Activated CD8-positive, alpha-beta T cell treated with anti-CD3 and anti-CD28 coated beads for 36 hours (primary cell): ENCODE measurements around the gene RPL22. TPM values are rescaled to one million over a fixed set of nuclear protein-coding genes. Genes with fewer than 3 reads are reported as not detected.

Source experiments
- ATAC-seq: fragments of 200-7000 bp; cut with Tn5 transposase; one replicate; pipeline ENCODE4 v1.10.0; 2021; ENCODE audit warnings: mild to moderate bottlenecking, moderate library complexity
- CTCF ChIA-PET: fragments of 350-600 bp; sonication (Branson Sonifier 250); formaldehyde crosslinking; loops from one replicate; lab custom pipeline; 2021; ENCODE audit warnings: antibody characterized with exemption; lab: Charles Lee
- POLR2A ChIA-PET: fragments of 350-600 bp; sonication (Branson Sonifier 250); formaldehyde crosslinking; loops from one replicate; lab custom pipeline; 2021; ENCODE audit warnings: antibody characterized with exemption; lab: Charles Lee
- DNase-seq: peaks from one replicate; pipeline ENCODE4 v3.0.0-alpha.2; 2020
- H3K27ac Mint-ChIP-seq: one replicate; pipeline ENCODE4 v1.8.0; 2021; ENCODE audit warnings: mild to moderate bottlenecking, mixed read lengths
- H3K27me3 Mint-ChIP-seq: one replicate; pipeline ENCODE4 v1.8.0; 2021; ENCODE audit warnings: mixed read lengths
- H3K36me3 Mint-ChIP-seq: one replicate; pipeline ENCODE4 v1.8.0; 2021; ENCODE audit warnings: low read depth, mixed read lengths
- H3K4me1 Mint-ChIP-seq: one replicate; pipeline ENCODE4 v1.8.0; 2021; ENCODE audit warnings: low read depth, mixed read lengths
- H3K4me3 Mint-ChIP-seq: one replicate; pipeline ENCODE4 v1.8.0; 2021; ENCODE audit warnings: mild to moderate bottlenecking, moderate library complexity, mixed read lengths
- H3K9me3 Mint-ChIP-seq: one replicate; pipeline ENCODE4 v1.8.0; 2021; ENCODE audit warnings: mixed read lengths
- CTCF ChIP-seq: fragments of 200-600 bp; IDR thresholded peaks from one replicate; pipeline ENCODE4 v1.8.0; 2022; ENCODE audit warnings: antibody characterized with exemption, mild to moderate bottlenecking
- intact Hi-C: fragments of 100-400 bp; cut with micrococcal nuclease; formaldehyde crosslinking; loops from one replicate; pipeline ENCODE4 v1.10.0; 2022
- total RNA-seq, 2 experiments: library from RNA; stranded (reverse); gene quantifications; one replicate each; pipeline ENCODE4 v1.2.3, GENCODE V29; 2021

RPL22 gene
- total RNA-seq, 2 experiments from 2014 or later = 372 to 473 TPM

GRCh38 chr1:6239950-6240768 lies 40.8 kb upstream of the RPL22 start:
- no peak for TF ChIP-seq CTCF
- no peaks in the 10 kb centered on the region for H3K36me3 Mint-ChIP-seq
- H3K4me3 Mint-ChIP-seq = no peak overlapping the region
- ChIA-PET CTCF (interaction anchor here (1.1 to 2.6 kb wide), 5 partner anchors 165 to 247 kb away, joined by 3 to 13 read pairs (median 5); partner anchors contain the start of gene NPHP4), POLR2A (interaction anchor here (0.5 to 1.2 kb wide), 4 partner anchors 9 to 109 kb away, joined by 3 read pairs; no protein-coding TSS in a partner anchor)
- H3K27ac Mint-ChIP-seq = no peak overlapping the region
- ATAC-seq (no peak), DNase-seq (no peak)
- peaks cover 7% of the 10 kb centered on the region for H3K4me1 Mint-ChIP-seq
- intact Hi-C loops = no loop called here
- no peaks in the 10 kb centered on the region for H3K9me3 Mint-ChIP-seq
- peaks cover 46% of the 10 kb centered on the region for H3K27me3 Mint-ChIP-seq

GRCh38 chr1:6239213-6239752 lies 39.9 kb upstream of the RPL22 start:
- no peak for TF ChIP-seq CTCF
- Mint-ChIP-seq H3K27ac (no peak overlapping the region), H3K36me3 (peaks cover 5% of the 10 kb centered on the region), H3K27me3 (peaks cover 42% of the 10 kb centered on the region), H3K4me1 (peaks cover 14% of the 10 kb centered on the region), H3K9me3 (no peaks in the 10 kb centered on the region), H3K4me3 (no peak overlapping the region)
- ChIA-PET POLR2A (interaction anchor here (0.8 to 1.2 kb wide), 3 partner anchors 10 to 39 kb away, joined by 3 read pairs; no protein-coding TSS in a partner anchor), CTCF (interaction anchor here (1.1 to 4.9 kb wide), 9 partner anchors 8 to 247 kb away, joined by 3 to 32 read pairs (median 5); partner anchors contain the start of genes NPHP4 and RNF207)
- intact Hi-C loops = no loop called here
- no peak for DNase-seq
- ATAC-seq = no peak

DNA sequence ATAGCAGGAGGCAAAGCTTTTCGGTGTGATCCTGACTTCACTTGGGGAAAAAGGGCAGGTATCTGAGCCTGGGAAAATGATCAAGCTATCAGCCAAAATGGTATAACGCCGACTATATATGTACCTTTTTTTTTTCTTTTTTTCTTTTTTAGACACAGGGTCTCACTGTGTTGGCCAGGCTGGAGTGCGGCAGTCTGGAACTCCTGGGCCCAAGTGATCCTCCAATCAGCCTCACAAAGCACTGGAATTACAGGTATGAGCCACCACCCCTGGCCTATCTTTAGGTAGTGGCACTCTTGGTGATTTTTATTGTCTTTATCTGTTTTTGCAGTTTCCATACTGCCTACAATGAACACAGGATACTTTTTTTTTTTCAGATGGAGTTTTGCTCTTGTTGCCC lies 37.7 kb upstream of the RPL22 start:
- Mint-ChIP-seq H3K36me3 (peaks cover 24% of the 10 kb centered on the region), H3K27me3 (peaks cover 27% of the 10 kb centered on the region), H3K4me1 (peaks cover 24% of the 10 kb centered on the region), H3K4me3 (no peak overlapping the region), H3K9me3 (no peaks in the 10 kb centered on the region), H3K27ac (no peak overlapping the region)
- TF ChIP-seq CTCF = no peak
- DNase-seq (no peak), ATAC-seq (no peak)
- intact Hi-C loops = no loop called here
- POLR2A ChIA-PET = interaction anchor here (0.6 to 1.1 kb wide), 4 partner anchors 9 to 379 kb away, joined by 3 to 4 read pairs (median 3); no protein-coding TSS in a partner anchor
- CTCF ChIA-PET = interaction anchor here (1.2 to 4.9 kb wide), 4 partner anchors 10 to 168 kb away, joined by 3 to 32 read pairs (median 11); partner anchors contain the start of gene RNF207

DNA sequence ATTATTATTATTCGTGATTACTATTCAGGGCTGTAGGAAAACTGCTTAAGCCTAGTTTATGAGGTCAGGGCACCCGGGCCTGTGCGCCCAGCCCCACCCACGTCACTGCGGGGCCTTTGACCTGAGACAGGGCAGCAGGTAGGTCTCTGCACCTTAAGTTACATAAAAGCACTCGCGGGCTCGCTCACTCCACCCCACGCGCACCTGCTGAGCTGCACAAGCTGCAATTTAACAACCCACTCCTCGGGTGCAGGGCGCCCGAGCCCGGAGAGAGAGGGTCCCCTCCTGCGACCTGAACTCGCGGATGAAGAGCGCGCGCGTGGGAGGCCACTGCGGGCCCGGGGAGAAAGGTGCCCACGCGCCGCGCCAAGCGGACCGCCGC lies 35.9 kb upstream of the RPL22 start:
- Mint-ChIP-seq H3K4me1 (peaks cover 22% of the 10 kb centered on the region), H3K27me3 (peaks cover 16% of the 10 kb centered on the region), H3K36me3 (peaks cover 35% of the 10 kb centered on the region), H3K27ac (peak overlapping the region; percentile 81), H3K9me3 (no peaks in the 10 kb centered on the region), H3K4me3 (peak overlapping the region; percentile 91)
- ATAC-seq (no peak), DNase-seq (peak; percentile 46)
- ChIA-PET POLR2A (interaction anchor here (0.7 to 1.4 kb wide), 9 partner anchors 10 to 242 kb away, joined by 3 to 5 read pairs (median 3); partner anchors contain the start of gene RNF207), CTCF (interaction anchor here (0.7 to 4.9 kb wide), 8 partner anchors 12 to 170 kb away, joined by 3 to 32 read pairs (median 4); partner anchors contain the start of gene GPR153)
- TF ChIP-seq CTCF = no peak
- intact Hi-C loops = no loop called here
